SH-SY5Y (cell line): ENCODE results near the gene SLC7A14.

ENCODE experiments used
- GATA2 ChIP-seq: IDR thresholded peaks from 2 replicates; pipeline ENCODE4 v1.6.1; 2011; ENCODE audit warnings: mild to moderate bottlenecking, low read depth, low read length
- GATA3 ChIP-seq: IDR thresholded peaks from 2 replicates; pipeline ENCODE4 v1.6.1; 2011; ENCODE audit warnings: low read depth, mild to moderate bottlenecking, low read length, moderate library complexity

DNA sequence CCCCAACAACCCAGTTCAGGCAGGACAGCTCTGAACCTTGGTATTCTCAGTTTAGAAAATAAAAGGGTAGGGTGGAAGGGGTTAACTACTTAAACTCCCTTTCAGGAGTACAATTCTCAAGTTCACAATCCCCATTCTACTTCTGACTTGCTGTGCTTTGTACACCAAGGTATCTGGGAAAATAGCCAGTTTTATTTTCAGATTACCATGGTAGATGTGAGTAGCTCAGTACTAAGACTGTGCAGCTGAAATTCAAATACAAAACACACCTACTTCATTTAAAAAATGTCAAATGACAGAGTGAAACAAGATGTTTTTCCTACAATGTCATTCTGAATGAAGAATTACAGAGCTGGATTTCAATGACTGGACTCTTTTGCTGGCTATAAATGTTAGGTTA, 27.4 kb downstream of the SLC7A14 start:
- TF ChIP-seq GATA2 (no peak), GATA3 (no peak)
